ENCODE results near the gene NOS1AP. TPM values are rescaled to one million over a fixed set of nuclear protein-coding genes. Genes with fewer than 3 reads are reported as not detected.

The NOS1AP gene
- total and polyA plus RNA-seq, 9 of the 15 experiments (the other 6 are each of a cell fraction or from before 2014, with no cell fraction given), result 0.07 to 1.5 (median 0.22) TPM

DNA sequence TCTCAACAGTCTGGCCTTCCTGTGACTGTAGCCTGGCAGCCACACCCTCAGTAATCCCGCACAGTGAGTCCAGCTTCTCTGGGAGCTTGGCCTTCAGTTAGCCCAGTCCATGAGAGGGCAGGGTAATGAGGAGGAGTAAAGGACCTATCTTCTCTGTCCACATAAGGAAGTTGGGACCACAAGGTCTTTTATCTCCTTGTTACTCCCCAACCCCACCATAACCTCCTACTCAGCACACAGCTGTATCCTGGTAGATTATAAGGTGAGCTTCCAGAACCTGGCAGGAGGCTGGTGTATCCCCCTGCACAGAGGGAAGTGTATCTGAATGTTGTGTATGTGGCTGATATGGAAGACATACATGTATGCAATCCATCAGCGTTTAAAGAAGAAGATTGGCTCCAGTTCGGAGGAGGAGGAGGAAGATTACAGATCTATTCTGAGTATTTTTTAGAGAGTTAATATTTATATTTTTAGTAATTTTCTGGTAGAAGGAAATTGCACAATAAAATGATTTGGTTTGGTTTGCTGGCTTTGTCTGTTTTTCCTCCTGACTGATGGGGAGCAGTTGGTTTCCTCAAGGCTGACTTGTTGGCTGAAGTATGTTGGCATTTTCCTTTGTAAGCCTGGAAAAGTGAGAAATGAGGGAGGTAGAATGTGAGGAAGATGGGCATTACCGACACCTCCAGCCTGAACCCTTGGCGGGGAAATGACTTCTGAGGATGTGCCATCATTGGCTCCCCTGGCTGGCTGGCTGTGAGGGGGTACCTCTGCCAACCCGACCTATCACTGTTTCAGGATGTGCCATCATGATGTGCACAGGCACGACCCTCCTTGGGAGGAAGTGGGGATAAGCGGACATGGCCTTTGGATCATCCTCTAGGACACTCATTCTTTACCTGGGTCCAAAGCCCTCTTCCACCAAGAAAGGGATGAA lies 317.1 kb downstream of the NOS1AP start (continued):
- TF ChIP-seq ZNF121 (CRISPR knock-in tag; conservative IDR thresholded peaks at IDR 0.05) (no peak), SOX6 (IDR thresholded peaks at IDR 0.05) (peak; percentile 90), KHSRP (IDR thresholded peaks at IDR 0.05) (peak; percentile 74), FOXK2 (conservative IDR thresholded peaks at IDR 0.05 in 1 of 2, IDR thresholded peaks at IDR 0.05 in 1 of 2; ENCODE audit: low read depth in 2 of 2) (0 out of 4 replicates have a peak, but pooled peaks have one; percentile 48 to 54), ZNF699 (CRISPR knock-in tag; IDR thresholded peaks at IDR 0.05; ENCODE audit: insufficient replicate concordance) (no peak), HDGF (IDR thresholded peaks at IDR 0.05) (no peak), FOXJ3 (CRISPR knock-in tag; IDR thresholded peaks at IDR 0.05) (no peak), ZNF778 (CRISPR knock-in tag; IDR thresholded peaks at IDR 0.05) (no peak), TBL1XR1 (IDR thresholded peaks at IDR 0.05; ENCODE audit: low read length in 2 of 2) (peak; percentile 84 to 95), NR2C2 (CRISPR knock-in tag; IDR thresholded peaks at IDR 0.05) (no peak), NR2C2 (tag; IDR thresholded peaks at IDR 0.05) (no peak), ZNF76 (CRISPR knock-in tag; IDR thresholded peaks at IDR 0.05; ENCODE audit: borderline replicate concordance) (no peak), MED1 (CRISPR knock-in tag; IDR thresholded peaks at IDR 0.05; ENCODE audit: borderline replicate concordance) (no peak), RFX5 (IDR thresholded peaks at IDR 0.05; ENCODE audit: low read depth, low read length) (no peak), POLR2B (IDR thresholded peaks at IDR 0.05; ENCODE audit: low read depth, partially characterized antibody) (no peak)
- TF ChIP-seq, protein P1, sequence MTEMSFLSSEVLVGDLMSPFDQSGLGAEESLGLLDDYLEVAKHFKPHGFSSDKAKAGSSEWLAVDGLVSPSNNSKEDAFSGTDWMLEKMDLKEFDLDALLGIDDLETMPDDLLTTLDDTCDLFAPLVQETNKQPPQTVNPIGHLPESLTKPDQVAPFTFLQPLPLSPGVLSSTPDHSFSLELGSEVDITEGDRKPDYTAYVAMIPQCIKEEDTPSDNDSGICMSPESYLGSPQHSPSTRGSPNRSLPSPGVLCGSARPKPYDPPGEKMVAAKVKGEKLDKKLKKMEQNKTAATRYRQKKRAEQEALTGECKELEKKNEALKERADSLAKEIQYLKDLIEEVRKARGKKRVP (CRISPR knock-in tag; IDR thresholded peaks at IDR 0.05), result no peak; the same call in 1 of the 2 replicates
- TF ChIP-seq, protein P2, sequence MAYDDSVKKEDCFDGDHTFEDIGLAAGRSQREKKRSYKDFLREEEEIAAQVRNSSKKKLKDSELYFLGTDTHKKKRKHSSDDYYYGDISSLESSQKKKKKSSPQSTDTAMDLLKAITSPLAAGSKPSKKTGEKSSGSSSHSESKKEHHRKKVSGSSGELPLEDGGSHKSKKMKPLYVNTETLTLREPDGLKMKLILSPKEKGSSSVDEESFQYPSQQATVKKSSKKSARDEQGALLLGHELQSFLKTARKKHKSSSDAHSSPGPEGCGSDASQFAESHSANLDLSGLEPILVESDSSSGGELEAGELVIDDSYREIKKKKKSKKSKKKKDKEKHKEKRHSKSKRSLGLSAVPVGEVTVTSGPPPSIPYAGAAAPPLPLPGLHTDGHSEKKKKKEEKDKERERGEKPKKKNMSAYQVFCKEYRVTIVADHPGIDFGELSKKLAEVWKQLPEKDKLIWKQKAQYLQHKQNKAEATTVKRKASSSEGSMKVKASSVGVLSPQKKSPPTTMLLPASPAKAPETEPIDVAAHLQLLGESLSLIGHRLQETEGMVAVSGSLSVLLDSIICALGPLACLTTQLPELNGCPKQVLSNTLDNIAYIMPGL (CRISPR knock-in tag; IDR thresholded peaks at IDR 0.05), result no peak
- TF ChIP-seq, protein P3, sequence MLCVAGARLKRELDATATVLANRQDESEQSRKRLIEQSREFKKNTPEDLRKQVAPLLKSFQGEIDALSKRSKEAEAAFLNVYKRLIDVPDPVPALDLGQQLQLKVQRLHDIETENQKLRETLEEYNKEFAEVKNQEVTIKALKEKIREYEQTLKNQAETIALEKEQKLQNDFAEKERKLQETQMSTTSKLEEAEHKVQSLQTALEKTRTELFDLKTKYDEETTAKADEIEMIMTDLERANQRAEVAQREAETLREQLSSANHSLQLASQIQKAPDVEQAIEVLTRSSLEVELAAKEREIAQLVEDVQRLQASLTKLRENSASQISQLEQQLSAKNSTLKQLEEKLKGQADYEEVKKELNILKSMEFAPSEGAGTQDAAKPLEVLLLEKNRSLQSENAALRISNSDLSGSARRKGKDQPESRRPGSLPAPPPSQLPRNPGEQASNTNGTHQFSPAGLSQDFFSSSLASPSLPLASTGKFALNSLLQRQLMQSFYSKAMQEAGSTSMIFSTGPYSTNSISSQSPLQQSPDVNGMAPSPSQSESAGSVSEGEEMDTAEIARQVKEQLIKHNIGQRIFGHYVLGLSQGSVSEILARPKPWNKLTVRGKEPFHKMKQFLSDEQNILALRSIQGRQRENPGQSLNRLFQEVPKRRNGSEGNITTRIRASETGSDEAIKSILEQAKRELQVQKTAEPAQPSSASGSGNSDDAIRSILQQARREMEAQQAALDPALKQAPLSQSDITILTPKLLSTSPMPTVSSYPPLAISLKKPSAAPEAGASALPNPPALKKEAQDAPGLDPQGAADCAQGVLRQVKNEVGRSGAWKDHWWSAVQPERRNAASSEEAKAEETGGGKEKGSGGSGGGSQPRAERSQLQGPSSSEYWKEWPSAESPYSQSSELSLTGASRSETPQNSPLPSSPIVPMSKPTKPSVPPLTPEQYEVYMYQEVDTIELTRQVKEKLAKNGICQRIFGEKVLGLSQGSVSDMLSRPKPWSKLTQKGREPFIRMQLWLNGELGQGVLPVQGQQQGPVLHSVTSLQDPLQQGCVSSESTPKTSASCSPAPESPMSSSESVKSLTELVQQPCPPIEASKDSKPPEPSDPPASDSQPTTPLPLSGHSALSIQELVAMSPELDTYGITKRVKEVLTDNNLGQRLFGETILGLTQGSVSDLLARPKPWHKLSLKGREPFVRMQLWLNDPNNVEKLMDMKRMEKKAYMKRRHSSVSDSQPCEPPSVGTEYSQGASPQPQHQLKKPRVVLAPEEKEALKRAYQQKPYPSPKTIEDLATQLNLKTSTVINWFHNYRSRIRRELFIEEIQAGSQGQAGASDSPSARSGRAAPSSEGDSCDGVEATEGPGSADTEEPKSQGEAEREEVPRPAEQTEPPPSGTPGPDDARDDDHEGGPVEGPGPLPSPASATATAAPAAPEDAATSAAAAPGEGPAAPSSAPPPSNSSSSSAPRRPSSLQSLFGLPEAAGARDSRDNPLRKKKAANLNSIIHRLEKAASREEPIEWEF (CRISPR knock-in tag; IDR thresholded peaks at IDR 0.05), result no peak
- TF ChIP-seq, protein P4, sequence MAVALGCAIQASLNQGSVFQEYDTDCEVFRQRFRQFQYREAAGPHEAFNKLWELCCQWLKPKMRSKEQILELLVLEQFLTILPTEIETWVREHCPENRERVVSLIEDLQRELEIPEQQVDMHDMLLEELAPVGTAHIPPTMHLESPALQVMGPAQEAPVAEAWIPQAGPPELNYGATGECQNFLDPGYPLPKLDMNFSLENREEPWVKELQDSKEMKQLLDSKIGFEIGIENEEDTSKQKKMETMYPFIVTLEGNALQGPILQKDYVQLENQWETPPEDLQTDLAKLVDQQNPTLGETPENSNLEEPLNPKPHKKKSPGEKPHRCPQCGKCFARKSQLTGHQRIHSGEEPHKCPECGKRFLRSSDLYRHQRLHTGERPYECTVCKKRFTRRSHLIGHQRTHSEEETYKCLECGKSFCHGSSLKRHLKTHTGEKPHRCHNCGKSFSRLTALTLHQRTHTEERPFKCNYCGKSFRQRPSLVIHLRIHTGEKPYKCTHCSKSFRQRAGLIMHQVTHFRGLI (CRISPR knock-in tag; IDR thresholded peaks at IDR 0.05), result no peak
